ENCODE data around the gene RARG.
"Not testable (repeated sequence)": the region's sequence is repeated elsewhere in the genome, so short reads cannot be mapped to it uniquely, and the experiment has no call there.

The RARG gene

GRCh38 chr12:53192531-53193021 is 39.4 kb downstream of the RARG start:
- DNase-seq = no peak

- DNase-seq = no peak
Measured at GRCh38 chr12:53191885-53192530, 40.0 kb downstream of the RARG start.

- no peak for DNase-seq
Measured at GRCh38 chr12:53191096-53191884, 40.7 kb downstream of the RARG start.

GRCh38 chr12:53190108-53190729 is 41.8 kb downstream of the RARG start:
- DNase-seq = peak; percentile 52

- DNase-seq = no peak
Measured at GRCh38 chr12:53187145-53187899, 44.7 kb downstream of the RARG start.

- no peak for DNase-seq
Measured at GRCh38 chr12:53186745-53187144, 45.3 kb downstream of the RARG start.

- no peak for DNase-seq
Measured at GRCh38 chr12:53185582-53186153, 46.3 kb downstream of the RARG start.

GRCh38 chr12:53184828-53185227 is 47.2 kb downstream of the RARG start:
- DNase-seq = no peak

GRCh38 chr12:53182903-53183302 is 49.1 kb downstream of the RARG start:
- no peak for DNase-seq

GRCh38 chr12:53181935-53182334 is 50.1 kb downstream of the RARG start:
- no peak for DNase-seq

- DNase-seq = peak; percentile 83
Measured at GRCh38 chr12:53180931-53181645, 50.9 kb downstream of the RARG start.

GRCh38 chr12:53180220-53180930 is 51.6 kb downstream of the RARG start, which contains the start of the genes CSAD and ZNF740:
Gene CSAD (minus strand): TSS chr12:53180925. CDS start chr12:53173470, 7,455 bp downstream.
Gene ZNF740 (plus strand): TSS chr12:53180722. CDS start chr12:53181984, 1,262 bp downstream.
- DNase-seq = peak; percentile 94

- no peak for DNase-seq
Measured at GRCh38 chr12:53179687-53180219, 52.3 kb downstream of the RARG start.

GRCh38 chr12:53178803-53179202 is 53.2 kb downstream of the RARG start:
- not testable (repeated sequence) for DNase-seq

GRCh38 chr12:53177447-53177846 is 54.6 kb downstream of the RARG start:
- not testable (repeated sequence) for DNase-seq

- DNase-seq = no peak
Measured at GRCh38 chr12:53176750-53177149, 55.3 kb downstream of the RARG start.

- no peak for DNase-seq
Measured at GRCh38 chr12:53174881-53175491, 57.0 kb downstream of the RARG start.

- DNase-seq = no peak
Measured at GRCh38 chr12:53173085-53173715, 58.8 kb downstream of the RARG start.

GRCh38 chr12:53172352-53172751 is 59.7 kb downstream of the RARG start:
- no peak for DNase-seq
